GM12878 (cell line): ENCODE results near the gene DMPK.

ENCODE experiments used
- CBFB ChIP-seq: IDR thresholded peaks from 2 replicates; pipeline ENCODE4 v1.6.1; 2016; ENCODE audit warnings: antibody characterized with exemption, low read depth
- CEBPB ChIP-seq, 2 experiments: fragments of 150-350 bp in 1 of 2; IDR thresholded peaks; 2 replicates each; pipeline ENCODE4 v1.6.1; 2012 to 2014; ENCODE audit warnings: low read depth in 2 of 2, low read length in 2 of 2, borderline replicate concordance in 1 of 2, inconsistent platforms in 1 of 2
- CTCF ChIP-seq, 3 experiments: IDR thresholded peaks in 2 of 3; conservative IDR thresholded peaks in 1 of 3; 2 replicates each; pipeline ENCODE4 v1.5.1; 2011; ENCODE audit warnings: low read depth in 3 of 3, low read length in 3 of 3, mild to moderate bottlenecking in 3 of 3, control low read depth in 2 of 3, moderate library complexity in 2 of 3, inconsistent platforms in 1 of 3, mixed read lengths in 1 of 3; ENCODE audit not compliant: control insufficient read depth in 2 of 3, insufficient read depth in 1 of 3; ENCODE audit errors: extremely low read depth in 1 of 3
- HDGF ChIP-seq: fragments of 450-650 bp; IDR thresholded peaks from 2 replicates; pipeline ENCODE4 v1.6.1; 2016; ENCODE audit warnings: antibody characterized with exemption
- POLR2AphosphoS5 ChIP-seq: IDR thresholded peaks from 2 replicates; pipeline ENCODE4 v1.6.1; 2011; ENCODE audit warnings: mild to moderate bottlenecking, low read length, inconsistent platforms
- ZNF274 ChIP-seq: IDR thresholded peaks from one replicate; pipeline ENCODE4 v1.8.0; 2011; ENCODE audit not compliant: insufficient read length, insufficient read depth

DNA sequence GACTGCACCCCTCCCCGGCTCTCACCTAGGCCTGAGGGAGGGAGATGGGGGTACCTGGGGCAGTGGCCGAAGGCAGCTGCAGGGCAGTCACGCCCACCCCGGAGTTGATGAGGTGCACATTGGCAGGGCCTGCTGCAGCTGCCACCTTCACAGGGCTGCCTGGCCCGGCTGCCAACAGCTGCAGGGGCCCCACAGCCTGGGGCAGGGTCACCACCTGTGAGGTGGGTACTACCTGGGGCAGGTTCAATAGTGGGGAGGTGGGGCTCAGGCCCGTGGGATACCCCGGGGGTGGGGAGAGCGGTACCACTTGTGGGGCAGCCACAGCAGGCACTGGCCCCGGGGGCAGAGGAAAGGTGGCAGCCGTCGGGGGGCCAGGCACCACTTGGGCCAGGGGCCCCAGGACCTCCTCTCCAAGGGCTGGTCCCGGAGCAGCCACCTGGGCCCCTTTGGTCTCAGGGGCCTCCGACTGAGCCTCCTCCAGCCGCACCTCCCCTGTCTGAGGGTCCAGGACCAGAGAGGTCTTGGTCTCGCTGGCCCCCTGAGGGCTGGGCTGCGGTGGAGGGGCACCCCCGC, 15.9 kb downstream of the DMPK start:
- no peak for TF ChIP-seq CTCF (IDR thresholded peaks at IDR 0.05 in 2 of 3, conservative IDR thresholded peaks at IDR 0.05 in 1 of 3; ENCODE audit: control insufficient read depth in 2 of 3, extremely low read depth in 1 of 3, insufficient read depth in 1 of 3, low read depth in 3 of 3, low read length in 3 of 3)
- no peak for TF ChIP-seq CEBPB (IDR thresholded peaks at IDR 0.05; ENCODE audit: borderline replicate concordance in 1 of 2, low read depth in 2 of 2, low read length in 2 of 2)
- no peak for TF ChIP-seq HDGF
- TF ChIP-seq CBFB: no peak
- no peak for TF ChIP-seq ZNF274
- TF ChIP-seq POLR2AphosphoS5: no peak
